ENCODE results near the gene TIPARP.

- TF ChIP-seq EZH2 (IDR thresholded peaks at IDR 0.05; ENCODE audit: borderline replicate concordance, insufficient read depth, low read depth, low read length, poor library complexity, severe bottlenecking) (no peak), CTCF (IDR thresholded peaks at IDR 0.05) (no peak)
These were observed 36.7 kb downstream of the TIPARP start for GRCh38 chr3:156711113-156711512.
